NCI-H2171 (cell line): Measurements from ENCODE around the gene GATAD2B.
"Not testable (repeated sequence)": the region's sequence is repeated elsewhere in the genome, so short reads cannot be mapped to it uniquely, and the experiment has no call there.

Experiments
- DNase-seq: peaks from one replicate; lab custom pipeline; 2025; lab: John Stamatoyannopoulos, UW

Gene GATAD2B

DNA sequence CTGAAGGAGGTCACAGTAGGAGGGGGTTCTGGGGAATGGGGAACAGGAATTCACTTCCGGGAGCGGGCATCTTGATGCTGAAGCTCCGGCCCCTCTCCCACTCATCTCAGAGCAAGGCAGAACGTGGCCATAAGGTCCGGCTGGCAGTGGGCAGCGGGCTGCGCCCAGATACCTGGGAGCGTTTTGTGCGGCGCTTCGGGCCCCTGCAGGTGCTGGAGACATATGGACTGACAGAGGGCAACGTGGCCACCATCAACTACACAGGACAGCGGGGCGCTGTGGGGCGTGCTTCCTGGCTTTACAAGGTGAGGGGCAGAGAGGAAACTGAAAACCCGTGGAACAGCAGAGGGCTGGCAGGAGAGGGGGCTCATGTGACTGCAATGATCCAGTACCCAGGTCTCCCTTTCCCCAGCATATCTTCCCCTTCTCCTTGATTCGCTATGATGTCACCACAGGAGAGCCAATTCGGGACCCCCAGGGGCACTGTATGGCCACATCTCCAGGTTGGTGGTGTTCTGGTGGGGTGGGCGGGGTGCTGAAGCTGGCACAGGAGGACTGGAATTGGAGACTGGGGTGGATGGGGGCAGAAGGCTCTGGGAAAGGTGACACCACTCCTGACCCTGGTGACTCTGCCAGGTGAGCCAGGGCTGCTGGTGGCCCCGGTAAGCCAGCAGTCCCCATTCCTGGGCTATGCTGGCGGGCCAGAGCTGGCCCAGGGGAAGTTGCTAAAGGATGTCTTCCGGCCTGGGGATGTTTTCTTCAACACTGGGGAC lies 144.5 kb downstream of the GATAD2B start:
- no peak for DNase-seq

DNA sequence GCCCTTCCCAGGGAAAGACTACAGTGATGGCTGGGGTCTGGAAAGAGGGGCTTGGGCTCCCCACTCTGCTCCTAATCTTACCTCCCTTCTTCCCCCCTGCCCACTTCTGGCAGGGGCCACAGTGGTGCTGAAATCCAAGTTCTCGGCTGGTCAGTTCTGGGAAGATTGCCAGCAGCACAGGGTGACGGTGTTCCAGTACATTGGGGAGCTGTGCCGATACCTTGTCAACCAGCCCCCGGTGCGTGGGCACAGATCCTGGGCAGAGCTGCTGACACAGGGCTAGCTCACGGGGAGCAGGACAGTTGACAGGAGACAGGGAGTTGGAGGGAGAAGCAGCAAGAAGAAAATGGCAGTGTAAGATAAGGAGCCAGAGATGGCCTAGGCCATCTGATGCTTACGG lies 145.1 kb downstream of the GATAD2B start:
- DNase-seq: no peak

DNA sequence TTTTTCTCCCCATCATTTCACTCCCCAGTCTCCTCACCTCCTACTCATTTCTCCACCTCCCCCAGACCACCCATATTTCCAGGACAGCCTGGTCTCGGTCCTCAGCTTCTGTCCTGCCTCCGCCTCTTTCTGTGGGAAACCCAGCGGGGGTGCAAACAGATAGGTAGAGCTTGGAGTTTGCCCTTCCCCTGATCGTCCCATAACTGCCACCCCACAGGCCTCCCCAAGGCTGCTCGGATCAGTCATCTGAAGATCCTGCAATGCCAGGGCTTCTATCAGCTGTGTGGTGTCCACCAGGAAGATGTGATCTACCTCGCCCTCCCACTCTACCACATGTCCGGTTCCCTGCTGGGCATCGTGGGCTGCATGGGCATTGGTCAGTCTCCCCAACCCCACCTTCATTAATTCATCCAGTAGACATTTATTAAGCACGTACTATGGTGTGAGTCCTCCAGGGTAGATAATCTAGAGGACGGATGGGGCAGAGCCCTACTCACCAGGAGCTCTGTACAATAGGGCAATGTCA lies 145.9 kb downstream of the GATAD2B start:
- no peak for DNase-seq

DNA sequence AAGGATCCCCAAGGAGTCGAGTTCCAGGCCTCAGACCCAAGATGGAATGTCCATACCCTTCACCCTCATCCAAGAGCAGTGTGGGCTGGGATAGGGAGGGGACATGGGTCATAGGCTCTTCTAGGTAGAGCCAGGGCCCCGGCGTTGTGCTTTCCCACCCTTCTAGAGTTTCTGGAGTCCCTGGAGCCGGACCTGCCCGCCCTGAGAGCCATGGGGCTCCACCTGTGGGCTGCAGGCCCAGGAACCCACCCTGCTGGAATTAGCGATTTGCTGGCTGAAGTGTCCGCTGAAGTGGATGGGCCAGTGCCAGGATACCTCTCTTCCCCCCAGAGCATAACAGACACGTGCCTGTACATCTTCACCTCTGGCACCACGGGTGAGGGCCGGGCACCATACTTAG lies 146.4 kb downstream of the GATAD2B start:
- no peak for DNase-seq

DNA sequence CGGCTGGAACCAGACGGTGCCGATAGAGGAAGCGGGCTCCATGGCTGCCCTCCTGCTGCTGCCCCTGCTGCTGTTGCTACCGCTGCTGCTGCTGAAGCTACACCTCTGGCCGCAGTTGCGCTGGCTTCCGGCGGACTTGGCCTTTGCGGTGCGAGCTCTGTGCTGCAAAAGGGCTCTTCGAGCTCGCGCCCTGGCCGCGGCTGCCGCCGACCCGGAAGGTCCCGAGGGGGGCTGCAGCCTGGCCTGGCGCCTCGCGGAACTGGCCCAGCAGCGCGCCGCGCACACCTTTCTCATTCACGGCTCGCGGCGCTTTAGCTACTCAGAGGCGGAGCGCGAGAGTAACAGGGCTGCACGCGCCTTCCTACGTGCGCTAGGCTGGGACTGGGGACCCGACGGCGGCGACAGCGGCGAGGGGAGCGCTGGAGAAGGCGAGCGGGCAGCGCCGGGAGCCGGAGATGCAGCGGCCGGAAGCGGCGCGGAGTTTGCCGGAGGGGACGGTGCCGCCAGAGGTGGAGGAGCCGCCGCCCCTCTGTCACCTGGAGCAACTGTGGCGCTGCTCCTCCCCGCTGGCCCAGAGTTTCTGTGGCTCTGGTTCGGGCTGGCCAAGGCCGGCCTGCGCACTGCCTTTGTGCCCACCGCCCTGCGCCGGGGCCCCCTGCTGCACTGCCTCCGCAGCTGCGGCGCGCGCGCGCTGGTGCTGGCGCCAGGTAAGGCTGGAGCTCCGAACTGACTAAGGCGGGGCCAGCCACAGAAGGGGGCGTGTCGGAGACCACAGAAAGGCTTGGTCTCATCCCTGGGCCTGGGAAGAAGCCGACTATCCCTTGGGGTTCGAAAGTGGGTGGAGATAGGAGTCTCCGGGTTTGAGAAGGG lies 147.1 kb downstream of the GATAD2B start:
- DNase-seq: peak; percentile 85

DNA sequence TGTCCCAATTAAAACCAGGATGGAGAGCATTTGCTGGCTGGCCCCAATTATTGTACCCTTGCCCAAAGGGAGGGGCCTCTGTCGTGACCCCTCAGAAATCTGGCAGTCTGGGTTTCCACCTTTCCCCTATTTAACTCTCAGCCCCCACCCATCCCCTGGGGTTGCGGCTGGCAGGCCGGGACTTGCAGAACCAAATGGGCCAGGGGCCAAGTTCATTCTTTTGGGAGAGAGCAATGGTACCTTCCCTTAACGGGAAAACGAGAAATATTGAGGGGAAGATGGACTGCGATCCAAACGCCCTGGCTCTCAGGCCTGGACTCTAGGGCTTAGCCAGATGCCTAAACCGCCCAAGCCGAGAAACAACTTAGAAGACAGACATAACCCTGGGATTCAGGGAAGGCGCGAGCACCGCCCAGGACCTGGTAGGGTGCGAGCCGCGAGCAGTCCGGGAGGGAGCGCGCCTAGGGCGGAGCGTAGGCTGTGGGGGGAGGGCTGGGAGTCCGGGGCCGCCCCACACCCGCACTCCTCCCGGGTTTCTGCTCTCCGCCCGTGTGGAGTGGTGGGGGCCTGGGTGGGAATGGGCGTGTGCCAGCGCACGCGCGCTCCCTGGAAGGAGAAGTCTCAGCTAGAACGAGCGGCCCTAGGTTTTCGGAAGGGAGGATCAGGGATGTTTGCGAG lies 147.9 kb downstream of the GATAD2B start, which contains the start of gene SLC27A3:
TSS of gene SLC27A3 (plus strand) at position 628 of the 678 bp plus-strand sequence. CDS start 91 bp downstream, outside the sequence.
- peak; percentile 64 for DNase-seq

DNA sequence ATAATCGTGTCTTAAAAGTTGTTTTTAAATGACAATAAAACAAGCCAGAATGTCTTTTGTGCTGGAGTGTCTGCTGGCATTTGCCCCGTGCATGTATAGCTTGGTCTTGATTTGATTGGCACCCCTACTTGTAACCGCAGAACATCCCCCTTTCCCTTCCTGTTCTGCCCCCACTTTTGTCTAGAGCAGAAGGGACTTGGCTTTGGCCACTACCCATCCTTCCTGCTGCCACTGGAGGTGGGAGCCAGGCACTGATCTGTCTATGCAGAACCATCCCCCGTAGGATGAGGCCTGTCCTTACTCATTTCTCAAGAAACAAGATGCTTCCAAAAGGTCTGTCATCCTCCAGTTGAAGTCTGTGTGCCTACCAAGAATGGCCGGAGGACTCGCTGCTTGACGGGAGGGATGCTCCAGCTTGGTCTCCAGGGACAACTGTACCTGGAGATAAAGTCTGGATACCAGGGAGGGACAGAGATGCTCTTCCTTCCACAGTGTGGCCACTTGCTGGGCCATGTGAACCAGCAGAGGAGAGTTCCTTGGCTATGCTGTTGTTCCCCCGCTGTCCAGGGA lies 148.7 kb downstream of the GATAD2B start:
- DNase-seq: no peak

DNA sequence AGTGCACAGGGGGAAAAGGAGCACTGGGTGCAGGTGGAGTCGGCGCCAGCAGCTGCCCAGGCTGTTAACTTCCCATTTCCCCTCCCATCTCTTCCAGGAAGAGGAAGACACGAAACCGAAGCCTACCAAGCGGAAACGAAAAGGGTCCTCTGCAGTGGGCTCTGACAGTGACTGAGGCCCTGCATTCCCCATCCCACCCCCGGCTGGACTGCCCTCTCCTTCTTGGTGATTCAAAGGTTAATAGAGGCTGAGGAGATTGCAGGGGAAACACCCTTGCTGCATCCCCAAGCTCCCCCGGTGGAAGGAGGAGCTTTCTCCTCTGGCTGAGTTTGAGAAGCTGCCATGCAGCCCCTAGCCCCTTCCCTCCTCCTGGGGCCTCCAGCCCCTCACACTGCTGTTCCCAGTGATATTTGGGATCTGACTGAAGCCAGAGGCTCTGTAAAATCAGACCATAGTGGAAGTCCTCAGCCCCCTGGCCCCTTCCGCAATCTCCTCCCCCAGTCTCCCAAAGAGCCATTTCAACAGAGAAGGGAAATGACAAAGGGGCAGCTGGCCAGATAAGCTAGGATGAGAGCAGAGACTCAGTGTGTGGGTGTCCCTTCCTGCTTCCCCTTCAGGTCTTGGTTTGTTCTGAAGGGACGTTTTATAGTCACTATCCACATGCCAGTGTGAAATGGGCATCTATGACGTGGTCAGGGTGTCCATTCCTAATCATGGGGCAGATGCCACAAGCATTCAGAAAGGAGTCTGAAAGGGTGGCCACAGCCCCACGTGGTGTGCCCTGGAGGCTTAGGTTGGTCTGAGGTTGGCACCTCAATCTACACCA lies 149.5 kb downstream of the GATAD2B start:
- DNase-seq: no peak

DNA sequence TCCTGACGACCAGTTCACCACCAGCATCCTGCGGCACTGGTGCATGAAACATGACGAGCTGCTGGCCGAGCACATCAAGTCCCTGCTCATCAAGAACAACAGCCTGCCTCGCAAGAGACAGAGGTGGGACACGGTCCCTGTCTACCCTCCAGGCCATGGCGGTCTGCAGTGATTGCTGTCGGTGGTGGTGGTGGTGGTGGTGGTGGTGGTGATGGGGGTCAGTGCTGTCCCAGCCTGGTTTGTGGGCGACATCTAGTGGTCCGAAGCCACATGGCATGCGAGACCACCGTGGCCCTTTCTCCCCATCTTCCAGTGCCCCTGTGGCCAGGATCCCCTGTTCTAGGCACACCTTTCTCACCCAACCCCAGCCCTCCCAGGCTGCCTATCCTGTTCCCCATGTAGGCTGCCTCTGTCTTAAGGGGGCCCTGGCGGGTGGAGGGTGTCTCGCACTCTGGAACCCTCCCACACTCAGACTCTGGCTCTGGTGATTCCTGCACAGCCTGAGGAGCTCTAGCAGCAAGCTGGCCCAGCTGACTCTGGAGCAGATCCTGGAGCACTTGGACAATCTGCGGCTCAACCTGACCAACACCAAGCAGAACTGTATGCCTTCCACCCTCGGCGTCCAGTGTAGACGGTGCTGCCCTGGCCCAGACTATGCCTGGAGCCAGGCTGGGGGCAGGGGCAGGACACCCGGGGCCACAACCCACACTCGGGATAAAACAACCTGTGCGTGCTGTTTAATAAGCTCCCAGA lies 150.8 kb downstream of the GATAD2B start:
- DNase-seq: no peak

DNA sequence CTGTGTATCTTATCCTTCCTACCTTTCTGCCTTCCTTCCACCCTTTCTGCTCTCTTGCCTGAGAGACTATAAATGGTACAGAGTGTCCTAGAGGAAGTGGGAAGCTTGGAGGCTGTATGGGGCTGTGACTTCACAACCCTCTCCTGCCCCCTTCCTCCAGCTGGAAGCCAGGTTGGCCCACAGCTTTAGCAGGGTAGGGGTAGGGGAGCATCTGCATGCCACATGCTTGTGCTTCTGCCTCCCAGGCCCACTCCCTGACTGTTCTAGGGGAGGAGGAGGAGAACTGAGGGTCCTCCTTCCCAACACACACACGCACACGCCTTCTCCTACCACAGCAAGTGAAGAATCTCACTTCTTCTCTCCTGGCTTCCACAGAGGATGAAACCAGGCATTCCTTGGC lies 151.5 kb downstream of the GATAD2B start:
- DNase-seq: no peak

DNA sequence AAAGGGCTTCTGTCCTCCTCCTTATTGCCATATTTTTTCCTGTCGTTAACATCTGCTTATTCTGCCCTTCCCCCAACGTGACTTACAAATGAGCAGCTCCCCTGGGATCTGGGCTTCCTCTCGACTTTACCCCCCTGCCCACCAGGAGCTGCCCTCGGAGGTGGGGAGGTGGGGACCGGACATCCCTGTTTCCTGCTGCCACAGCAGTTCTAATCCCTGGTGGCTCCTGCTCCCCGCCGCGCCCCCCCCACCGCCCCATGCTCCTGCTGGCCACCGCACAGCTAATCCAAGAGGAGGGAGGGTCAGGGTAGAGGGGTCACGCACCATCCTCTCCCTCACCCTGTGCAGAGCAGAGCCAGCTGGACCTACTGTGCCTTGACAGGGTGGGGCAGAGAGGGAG lies 152.0 kb downstream of the GATAD2B start:
- DNase-seq: no peak

DNA sequence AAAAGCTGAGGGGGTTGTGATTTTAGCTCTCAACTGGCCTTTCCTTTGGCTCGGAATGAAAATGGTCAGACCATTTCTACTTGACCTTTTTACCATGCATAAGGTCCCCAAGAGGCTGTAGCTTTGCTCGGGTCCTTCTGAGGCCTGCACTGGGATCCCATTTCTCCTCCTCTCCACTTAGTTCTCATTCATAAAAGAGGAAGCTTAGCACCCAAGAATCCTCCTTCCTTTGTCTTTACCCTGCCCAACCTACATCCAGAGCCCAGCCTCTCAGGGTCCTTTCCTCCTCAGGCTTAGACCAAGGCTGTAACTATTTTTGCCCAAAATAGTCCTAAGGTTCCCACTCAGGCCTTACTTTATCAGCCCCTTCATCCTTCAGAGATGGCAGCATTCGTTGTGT lies 153.6 kb downstream of the GATAD2B start:
- no peak for DNase-seq

DNA sequence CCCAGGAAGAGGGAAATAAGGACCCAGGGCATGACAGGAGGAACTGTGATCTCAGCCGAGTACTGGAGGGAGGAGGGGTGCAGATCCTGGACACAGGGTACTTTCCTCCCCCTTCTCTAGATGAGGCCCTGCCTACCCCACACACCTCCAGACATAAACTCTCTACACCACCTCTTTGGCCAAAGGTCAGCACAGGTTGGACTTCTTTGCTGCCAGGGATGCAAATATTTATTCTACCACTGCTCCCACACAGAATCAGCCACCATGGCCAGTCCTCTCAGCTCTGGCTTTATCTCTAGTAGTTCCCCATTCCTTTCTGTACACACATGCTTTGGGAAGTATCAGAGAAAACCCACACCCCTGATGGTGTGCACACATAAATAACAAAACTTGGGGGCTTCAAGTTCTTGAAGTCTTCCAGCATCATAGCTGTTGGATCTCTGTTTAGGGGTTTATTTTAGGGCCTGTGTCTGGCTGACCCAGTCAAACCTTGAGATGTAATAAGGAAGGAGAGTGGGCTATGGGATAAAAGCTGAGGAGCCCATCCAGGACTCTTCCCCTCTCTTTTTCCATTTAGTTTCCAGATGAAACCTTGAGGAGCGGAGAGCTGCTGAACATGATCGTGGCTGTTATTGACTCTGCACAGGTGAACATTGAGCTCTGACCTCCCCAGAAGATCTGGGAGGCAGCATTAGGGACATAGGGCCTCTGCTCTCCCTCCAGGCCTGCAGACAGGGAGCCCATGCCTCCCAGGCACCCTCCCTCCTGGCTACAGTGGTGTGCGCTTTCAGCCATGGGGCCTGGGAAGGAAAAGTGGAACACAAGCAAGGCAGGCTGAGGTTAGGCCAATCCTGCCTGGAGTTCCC lies 154.2 kb downstream of the GATAD2B start:
- no peak for DNase-seq

DNA sequence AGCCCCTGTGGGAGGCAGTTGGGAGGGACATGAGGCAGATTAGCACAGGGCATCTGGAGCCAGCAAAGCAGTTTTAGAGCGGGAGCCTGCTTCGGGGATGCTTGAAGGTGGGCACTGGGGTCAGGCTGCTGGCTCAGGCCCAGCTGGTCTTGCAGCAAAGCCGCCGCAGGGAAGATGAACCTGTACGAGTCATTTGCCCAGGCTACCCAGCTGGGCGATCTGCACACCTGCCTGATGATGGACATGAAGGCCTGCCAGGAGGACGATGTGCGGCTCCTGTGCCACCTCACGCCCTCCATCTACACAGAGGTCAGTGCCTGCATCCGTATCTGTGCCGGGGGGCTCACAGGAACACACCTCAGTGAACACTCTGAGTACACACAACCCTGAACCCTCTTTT lies 155.3 kb downstream of the GATAD2B start:
- DNase-seq: no peak

DNA sequence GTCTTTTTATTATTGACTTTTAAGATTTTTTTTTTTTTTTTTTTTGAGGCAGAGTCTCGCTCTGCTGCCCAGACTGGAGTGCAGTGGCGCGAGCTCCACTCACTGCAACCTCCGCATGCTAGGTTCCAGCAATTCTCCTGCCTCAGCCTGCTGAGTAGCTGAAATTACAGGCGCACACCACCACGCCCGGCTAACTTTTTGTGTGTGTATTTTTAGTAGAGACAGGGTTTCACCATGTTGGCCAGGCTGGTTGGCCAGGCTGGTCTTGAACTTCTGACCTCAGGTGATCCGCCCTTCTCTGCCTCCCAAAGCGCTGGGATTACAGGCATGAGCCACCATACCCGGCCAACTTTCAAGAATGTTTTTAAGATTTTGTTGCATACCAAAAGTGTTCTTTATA lies 156.1 kb downstream of the GATAD2B start:
- not testable (repeated sequence) for DNase-seq

DNA sequence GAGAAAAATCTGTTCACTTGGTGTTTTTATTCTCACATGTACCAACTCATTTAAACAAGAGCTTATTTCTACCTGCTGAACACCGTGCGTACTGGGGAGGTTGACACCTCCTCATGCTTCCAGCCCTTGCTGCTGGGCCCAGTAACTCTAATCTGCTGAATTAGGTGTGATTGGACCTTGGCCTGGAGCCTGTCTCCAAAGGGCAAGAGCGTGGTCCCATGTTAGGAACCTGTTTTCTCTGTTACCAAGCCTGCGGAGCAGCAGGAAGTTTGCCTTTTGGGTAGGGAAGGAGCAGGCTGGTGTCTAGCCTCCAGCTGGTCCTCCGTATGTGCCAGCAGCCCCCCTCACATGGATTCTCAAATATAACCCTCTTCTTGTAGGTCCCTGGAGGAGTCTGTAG lies 158.5 kb downstream of the GATAD2B start:
- no peak for DNase-seq

DNA sequence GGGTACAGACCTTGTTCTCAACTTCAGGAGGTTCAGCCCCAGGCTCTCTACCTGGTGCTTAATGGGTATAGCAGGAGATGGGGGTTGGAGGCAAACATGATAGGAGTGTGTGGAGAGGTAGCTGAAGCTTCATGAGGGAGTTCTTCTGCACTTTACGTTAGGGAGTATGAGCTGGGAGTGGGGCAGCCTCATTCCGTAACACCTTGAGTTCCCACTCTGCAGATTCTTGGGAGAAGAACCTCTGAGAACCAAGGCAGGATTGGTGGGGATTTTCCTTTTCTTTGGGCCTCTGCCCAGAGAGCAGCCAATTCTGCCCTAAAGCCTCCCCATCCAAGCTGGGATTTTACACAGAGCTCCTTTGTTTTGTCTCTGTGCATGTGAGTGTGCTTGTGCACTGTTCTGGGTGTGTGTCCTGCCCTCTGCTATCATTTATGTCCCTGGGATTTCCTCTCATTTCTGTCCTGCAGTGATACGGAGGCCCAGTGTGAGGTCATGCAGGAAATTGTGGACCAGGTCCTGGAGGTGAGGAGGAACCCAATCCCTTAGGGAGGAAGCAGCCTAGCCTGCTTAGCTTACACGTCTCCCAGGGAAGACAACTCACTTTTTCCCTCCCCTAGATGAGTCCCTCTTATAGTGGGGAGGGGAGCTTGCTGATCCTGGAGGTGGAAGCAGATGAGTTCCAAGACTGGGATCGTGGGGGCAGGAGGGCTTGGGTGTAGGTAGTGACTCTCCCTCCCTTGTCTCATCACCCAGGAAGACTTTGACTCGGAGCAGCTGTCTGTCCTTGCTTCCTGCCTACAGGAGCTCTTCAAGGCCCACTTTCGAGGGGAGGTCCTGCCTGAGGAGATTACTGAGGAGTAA lies 159.2 kb downstream of the GATAD2B start:
- DNase-seq: no peak

DNA sequence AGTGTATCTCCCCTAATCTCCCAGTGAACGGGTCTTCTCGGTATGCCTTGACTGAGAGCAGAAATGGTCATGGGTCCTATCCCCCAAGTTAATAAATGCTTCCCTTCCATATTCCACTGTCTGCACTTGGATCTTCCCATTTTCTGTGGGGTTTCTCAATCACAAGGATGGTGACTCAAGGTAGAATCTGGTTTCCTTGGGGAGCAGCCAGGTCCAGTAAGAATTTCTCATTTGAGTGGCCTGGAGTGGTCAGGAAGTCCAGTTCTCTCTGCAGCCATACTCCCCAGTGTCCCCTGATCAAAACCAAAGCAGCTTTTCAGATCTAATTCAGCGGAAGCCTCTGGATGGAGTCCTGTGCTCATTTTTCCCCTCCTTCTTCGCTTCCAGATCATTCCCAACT lies 162.3 kb downstream of the GATAD2B start:
- DNase-seq: no peak
